ENCODE data around the gene GFRAL.

GRCh38 chr6:55281215-55281614, 46.1 kb upstream of the GFRAL start:
- TF ChIP-seq POLR2A (IDR thresholded peaks at IDR 0.05; ENCODE audit: low read depth, low read length) (no peak), FOXM1 (IDR thresholded peaks at IDR 0.05; ENCODE audit: low read depth, low read length) (no peak), EZH2 (IDR thresholded peaks at IDR 0.05; ENCODE audit: borderline replicate concordance, control insufficient read depth, low read depth, low read length) (no peak), MEF2B (IDR thresholded peaks at IDR 0.05; ENCODE audit: partially characterized antibody, poor library complexity, severe bottlenecking) (no peak), CBX5 (IDR thresholded peaks at IDR 0.05; ENCODE audit: low read depth) (no peak), GABPA (IDR thresholded peaks at IDR 0.05; ENCODE audit: low read depth) (no peak), HDGF (IDR thresholded peaks at IDR 0.05) (no peak), RB1 (IDR thresholded peaks at IDR 0.05; ENCODE audit: borderline replicate concordance) (no peak), TBL1XR1 (IDR thresholded peaks at IDR 0.05; ENCODE audit: low read depth, low read length) (no peak), LARP7 (IDR thresholded peaks at IDR 0.05) (no peak), NRF1 (conservative IDR thresholded peaks at IDR 0.05; ENCODE audit: low read depth, low read length) (no peak)
- TF ChIP-seq, protein P1, sequence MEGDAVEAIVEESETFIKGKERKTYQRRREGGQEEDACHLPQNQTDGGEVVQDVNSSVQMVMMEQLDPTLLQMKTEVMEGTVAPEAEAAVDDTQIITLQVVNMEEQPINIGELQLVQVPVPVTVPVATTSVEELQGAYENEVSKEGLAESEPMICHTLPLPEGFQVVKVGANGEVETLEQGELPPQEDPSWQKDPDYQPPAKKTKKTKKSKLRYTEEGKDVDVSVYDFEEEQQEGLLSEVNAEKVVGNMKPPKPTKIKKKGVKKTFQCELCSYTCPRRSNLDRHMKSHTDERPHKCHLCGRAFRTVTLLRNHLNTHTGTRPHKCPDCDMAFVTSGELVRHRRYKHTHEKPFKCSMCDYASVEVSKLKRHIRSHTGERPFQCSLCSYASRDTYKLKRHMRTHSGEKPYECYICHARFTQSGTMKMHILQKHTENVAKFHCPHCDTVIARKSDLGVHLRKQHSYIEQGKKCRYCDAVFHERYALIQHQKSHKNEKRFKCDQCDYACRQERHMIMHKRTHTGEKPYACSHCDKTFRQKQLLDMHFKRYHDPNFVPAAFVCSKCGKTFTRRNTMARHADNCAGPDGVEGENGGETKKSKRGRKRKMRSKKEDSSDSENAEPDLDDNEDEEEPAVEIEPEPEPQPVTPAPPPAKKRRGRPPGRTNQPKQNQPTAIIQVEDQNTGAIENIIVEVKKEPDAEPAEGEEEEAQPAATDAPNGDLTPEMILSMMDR (IDR thresholded peaks at IDR 0.05 in 2 of 3, conservative IDR thresholded peaks at IDR 0.05 in 1 of 3; ENCODE audit: control insufficient read depth in 2 of 3, extremely low read depth in 1 of 3, insufficient read depth in 1 of 3, low read depth in 3 of 3, low read length in 3 of 3), result no peak
- TF ChIP-seq, protein P2, sequence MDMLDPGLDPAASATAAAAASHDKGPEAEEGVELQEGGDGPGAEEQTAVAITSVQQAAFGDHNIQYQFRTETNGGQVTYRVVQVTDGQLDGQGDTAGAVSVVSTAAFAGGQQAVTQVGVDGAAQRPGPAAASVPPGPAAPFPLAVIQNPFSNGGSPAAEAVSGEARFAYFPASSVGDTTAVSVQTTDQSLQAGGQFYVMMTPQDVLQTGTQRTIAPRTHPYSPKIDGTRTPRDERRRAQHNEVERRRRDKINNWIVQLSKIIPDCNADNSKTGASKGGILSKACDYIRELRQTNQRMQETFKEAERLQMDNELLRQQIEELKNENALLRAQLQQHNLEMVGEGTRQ (IDR thresholded peaks at IDR 0.05; ENCODE audit: borderline replicate concordance, low read depth, low read length), result no peak

All from GM12878 (cell line).